ENCODE measurements around the gene SEBOX. TPM values are rescaled to one million over a fixed set of nuclear protein-coding genes. Genes with fewer than 3 reads are reported as not detected.

The SEBOX gene
- total RNA-seq, 1 experiment from 2014 or later, result not detected

- DNase-seq (ENCODE audit: extremely low read depth, low read depth), result no peak
Measured at GRCh38 chr17:28324267-28324745, 40.7 kb downstream of the SEBOX start.

GRCh38 chr17:28320215-28321061 is 44.6 kb downstream of the SEBOX start:
- no peak for DNase-seq (ENCODE audit: extremely low read depth, low read depth)

GRCh38 chr17:28319598-28319935 is 45.4 kb downstream of the SEBOX start:
- no peak for DNase-seq (ENCODE audit: extremely low read depth, low read depth)

GRCh38 chr17:28318759-28319597 is 46.0 kb downstream of the SEBOX start, which contains the start of gene TMEM97:
Gene TMEM97 (plus strand): TSS chr17:28319200. CDS start chr17:28319240, 40 bp downstream.
- DNase-seq (ENCODE audit: extremely low read depth, low read depth), result peak; percentile 98

- DNase-seq (ENCODE audit: extremely low read depth, low read depth), result no peak
Measured at GRCh38 chr17:28317966-28318758, 46.8 kb downstream of the SEBOX start.

- DNase-seq (ENCODE audit: extremely low read depth, low read depth), result no peak
Measured at GRCh38 chr17:28317099-28317965, 47.7 kb downstream of the SEBOX start.

- no peak for DNase-seq (ENCODE audit: extremely low read depth, low read depth)
Measured at GRCh38 chr17:28315846-28316705, 48.9 kb downstream of the SEBOX start.

- no peak for DNase-seq (ENCODE audit: extremely low read depth, low read depth)
Measured at GRCh38 chr17:28313841-28314240, 51.2 kb downstream of the SEBOX start.

Other genes starting within 250 kb of the SEBOX start
- gene TMEM97, start 46.0 kb downstream of the SEBOX start, total RNA-seq (2014; rRNA removed; shearing (Covaris generic)), result 36.5 and 38.3 TPM in 2 replicates
- 43.6 and 47.5 TPM in 2 replicates for gene IFT20, start 29.7 kb downstream of the SEBOX start, total RNA-seq (2014; rRNA removed; shearing (Covaris generic))
- gene TNFAIP1, start 29.4 kb downstream of the SEBOX start, total RNA-seq (2014; rRNA removed; shearing (Covaris generic)), result 31.0 and 31.2 TPM in 2 replicates
- gene POLDIP2, start 7.7 kb downstream of the SEBOX start, total RNA-seq (2014; rRNA removed; shearing (Covaris generic)), result 149 and 160 TPM in 2 replicates
- 7.1 and 7.6 TPM in 2 replicates for gene VTN, start 5.1 kb upstream of the SEBOX start, total RNA-seq (2014; rRNA removed; shearing (Covaris generic))
- gene SARM1, start 6.5 kb upstream of the SEBOX start, total RNA-seq (2014; rRNA removed; shearing (Covaris generic)), result 4.5 and 6.1 TPM in 2 replicates
- gene SLC46A1, start 41.0 kb upstream of the SEBOX start, total RNA-seq (2014; rRNA removed; shearing (Covaris generic)), result 11.1 and 11.3 TPM in 2 replicates
- gene SLC13A2, start 108.4 kb upstream of the SEBOX start, total RNA-seq (2014; rRNA removed; shearing (Covaris generic)), result not detected in 2 replicates
- gene FOXN1, start 141.1 kb upstream of the SEBOX start, total RNA-seq (2014; rRNA removed; shearing (Covaris generic)), result 0.17 TPM in 1 of 2 replicates, not detected in the other
- gene UNC119, start 187.4 kb upstream of the SEBOX start, total RNA-seq (2014; rRNA removed; shearing (Covaris generic)), result 23.6 and 24.2 TPM in 2 replicates
- gene PIGS, start 206.3 kb upstream of the SEBOX start, total RNA-seq (2014; rRNA removed; shearing (Covaris generic)), result 48.2 and 57.7 TPM in 2 replicates
- gene ALDOC, start 211.7 kb upstream of the SEBOX start, total RNA-seq (2014; rRNA removed; shearing (Covaris generic)), result 27.9 and 37.3 TPM in 2 replicates
- 56.3 and 56.8 TPM in 2 replicates for gene SPAG5, start 233.8 kb upstream of the SEBOX start, total RNA-seq (2014; rRNA removed; shearing (Covaris generic))
- 13.1 and 19.9 TPM in 2 replicates for gene RSKR, start 249.0 kb upstream of the SEBOX start, total RNA-seq (2014; rRNA removed; shearing (Covaris generic))